GM10248 (cell line): ENCODE results near the gene SOWAHD.

ENCODE experiments used
- CTCF ChIA-PET: fragments of 300-600 bp; sonication (Branson Sonifier 250); formaldehyde crosslinking; extraction: SDS; loops from one replicate; lab custom pipeline; 2021; ENCODE audit warnings: antibody characterized with exemption; lab: Yijun Ruan, JAX
- POLR2A ChIA-PET: fragments of 350-650 bp; sonication (Branson Sonifier 250); formaldehyde crosslinking; extraction: SDS; loops from one replicate; lab custom pipeline; 2020; ENCODE audit warnings: antibody characterized with exemption; lab: Yijun Ruan, JAX
- DNase-seq: peaks from one replicate; pipeline ENCODE4 v3.0.0; 2012; ENCODE audit errors: extremely low spot score
- CTCF ChIP-seq: IDR thresholded peaks from 2 replicates; pipeline ENCODE4 v1.5.1; 2012; ENCODE audit warnings: mild to moderate bottlenecking, low read depth; ENCODE audit errors: extremely low read depth, missing control alignments, control extremely low read depth

SOWAHD gene

DNA sequence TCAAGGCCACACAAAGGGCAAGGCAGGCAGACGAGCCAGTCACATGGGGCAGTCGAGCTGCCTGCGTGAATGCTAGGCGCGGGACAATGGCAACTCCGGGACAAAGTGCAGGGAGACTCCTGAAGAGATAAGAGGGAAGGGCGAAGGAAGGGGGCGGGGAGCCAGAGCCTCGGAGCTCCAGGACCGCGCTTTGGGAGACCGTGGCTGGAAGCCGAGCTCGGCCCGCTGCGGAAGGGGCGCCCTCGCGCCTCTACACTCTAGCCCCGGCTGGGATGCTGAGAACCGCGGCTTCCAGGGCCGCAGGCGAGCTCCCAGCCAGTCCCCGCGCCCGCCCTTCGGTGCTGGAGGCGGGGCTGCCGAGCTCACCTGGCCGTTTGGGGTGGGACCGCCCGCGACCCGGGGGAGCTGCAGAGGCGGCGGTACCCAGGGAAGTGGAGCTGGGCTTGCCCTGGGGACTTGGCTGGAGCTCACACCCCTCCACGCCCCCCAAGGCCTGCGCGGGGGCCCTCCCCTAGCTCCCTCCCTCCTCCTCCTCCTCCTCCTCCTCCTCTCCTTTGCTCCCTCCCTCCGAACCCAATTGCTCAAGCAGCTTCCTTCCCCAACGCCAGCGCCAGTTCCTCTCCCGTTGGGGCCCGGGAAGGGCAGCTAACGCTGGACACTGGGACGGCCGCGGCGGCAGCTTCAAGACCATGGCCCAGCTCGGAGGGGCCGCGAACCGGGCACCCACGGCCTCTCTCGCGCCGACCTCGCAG lies at the start of gene SOWAHD:
Gene SOWAHD (plus strand): TSS at position 610 of the 752 bp plus-strand sequence. CDS start 80 bp downstream, at position 690.
- POLR2A ChIA-PET = interaction anchor here (0.6 to 2.3 kb wide), 4 partner anchors 18 to 129 kb away, joined by 3 to 14 read pairs (median 6); partner anchors contain the start of gene RPL39
- no peak for DNase-seq

DNA sequence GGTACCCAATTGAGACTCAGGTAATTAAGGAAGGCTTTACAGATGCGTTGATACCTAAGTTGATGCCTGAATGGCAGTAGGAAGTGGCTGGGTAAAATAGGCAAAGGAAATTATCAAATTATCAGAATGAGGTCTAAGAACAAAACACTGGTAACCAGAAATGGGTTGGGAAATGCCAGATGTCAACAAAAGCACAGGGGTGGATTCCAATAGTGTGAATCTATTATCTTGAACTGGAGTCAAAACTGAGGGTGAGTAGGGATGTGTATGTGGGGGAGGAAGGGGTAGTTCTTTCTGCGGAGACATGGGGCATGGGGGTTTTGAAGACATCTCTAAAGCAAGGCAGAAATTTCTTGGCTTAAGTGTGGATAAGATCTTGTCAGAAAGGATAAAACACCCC lies 49.5 kb upstream of the SOWAHD start:
- POLR2A ChIA-PET = no interaction called here
- no peak for DNase-seq
- no peak for TF ChIP-seq CTCF
- CTCF ChIA-PET = no interaction called here

More for the DNA sequence above, at the start of gene SOWAHD:
- CTCF ChIA-PET = interaction anchor here (0.8 to 3.2 kb wide), 9 partner anchors 18 to 276 kb away, joined by 3 to 24 read pairs (median 4); no protein-coding TSS in a partner anchor
- no peak for TF ChIP-seq CTCF

DNA sequence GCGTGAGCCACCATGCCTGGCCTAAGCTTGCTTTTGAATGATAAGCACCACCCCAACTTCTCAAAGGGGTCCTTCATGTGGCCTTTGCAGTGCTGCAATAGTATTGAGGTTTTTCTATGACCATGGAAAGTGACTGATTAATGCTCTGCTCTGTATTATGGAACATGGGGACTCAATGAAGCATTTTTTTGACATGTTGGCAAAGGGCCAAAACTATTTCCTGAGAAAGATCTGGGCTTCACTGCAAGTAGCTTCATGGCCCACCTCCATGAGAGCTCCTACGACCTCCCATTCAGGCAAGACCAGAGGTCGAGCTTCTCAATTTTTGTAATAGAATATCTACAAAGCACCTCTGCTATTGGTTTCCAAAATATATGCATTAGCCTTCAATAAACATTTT lies 48.8 kb upstream of the SOWAHD start:
- CTCF ChIA-PET = interaction anchor here (1.2 kb wide), 1 partner anchor 10 kb away, joined by 3 read pairs; no protein-coding TSS in a partner anchor

DNA sequence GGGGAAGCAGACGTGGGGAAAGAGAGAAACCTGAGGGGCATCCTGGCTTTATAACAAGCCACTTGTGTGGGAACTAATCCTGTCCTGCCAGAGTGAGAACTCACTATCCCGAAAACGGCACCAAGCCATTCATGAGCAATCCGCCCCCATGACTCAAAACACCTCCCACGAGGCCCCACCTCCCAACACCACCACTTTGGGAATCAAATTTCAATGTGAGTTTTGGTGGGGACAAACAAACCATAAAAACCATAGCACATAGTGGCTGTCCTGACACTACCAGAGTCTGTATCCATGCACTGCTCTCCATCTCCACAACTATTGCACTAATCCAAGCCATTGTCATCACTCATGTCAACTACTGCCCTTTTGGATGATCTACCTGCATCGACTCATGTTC lies 36.9 kb upstream of the SOWAHD start:
- TF ChIP-seq CTCF = no peak
- ChIA-PET CTCF (interaction anchor here (5.2 kb wide), 1 partner anchor 9 kb away, joined by 21 read pairs; no protein-coding TSS in a partner anchor), POLR2A (no interaction called here)
- DNase-seq = no peak

More for the DNA sequence above, 48.8 kb upstream of the SOWAHD start:
- POLR2A ChIA-PET = no interaction called here
- no peak for TF ChIP-seq CTCF
- no peak for DNase-seq

DNA sequence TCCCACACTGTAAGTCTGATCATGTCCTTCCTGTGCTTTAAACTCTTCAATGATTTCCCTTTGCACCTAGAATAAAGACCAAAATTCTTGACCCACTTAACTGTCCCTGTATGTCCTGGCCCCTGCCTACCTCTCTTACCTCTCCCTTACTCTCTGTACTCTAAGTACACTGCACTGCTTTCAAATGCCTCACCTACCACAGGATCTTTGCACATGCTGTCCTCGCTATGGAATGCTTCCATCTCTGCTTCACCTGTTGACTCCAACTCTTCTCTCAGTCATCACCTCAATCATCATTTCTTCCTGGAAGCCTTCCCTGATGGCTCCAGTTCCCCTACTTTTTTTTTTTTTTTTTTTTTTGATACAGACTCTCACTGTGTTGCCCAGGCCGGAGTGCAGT lies 36.5 kb upstream of the SOWAHD start:
- ChIA-PET CTCF (no interaction called here), POLR2A (no interaction called here)
- TF ChIP-seq CTCF = no peak
- DNase-seq = no peak

- POLR2A ChIA-PET = interaction anchor here (0.6 kb wide), 1 partner anchor 249 kb away, joined by 3 read pairs; no protein-coding TSS in a partner anchor
- TF ChIP-seq CTCF = no peak
- DNase-seq = no peak
- CTCF ChIA-PET = interaction anchor here (0.8 to 4.2 kb wide), 9 partner anchors 11 to 249 kb away, joined by 3 to 25 read pairs (median 3); no protein-coding TSS in a partner anchor
These were observed 31.4 kb upstream of the SOWAHD start for GRCh38 chrX:119726900-119727555.
